KOPT-K1 (cell line): ENCODE measurements around the gene RNPEPL1.

Experiments
- H3K27ac ChIP-seq: fragments of 200-600 bp; sonication (generic); 2 replicates; pipeline ENCODE4 v1.5.1; 2016; ENCODE audit warnings: antibody characterized with exemption, mild to moderate bottlenecking, low read depth, low read length; ENCODE audit not compliant: poor library complexity, severe bottlenecking
- H3K36me3 ChIP-seq: fragments of 200-600 bp; sonication (generic); 2 replicates; pipeline ENCODE4 v1.5.1; 2017; ENCODE audit warnings: antibody characterized with exemption, mild to moderate bottlenecking, low read length, moderate library complexity; ENCODE audit not compliant: insufficient read depth
- H3K9me3 ChIP-seq: fragments of 200-600 bp; sonication (generic); 2 replicates; pipeline ENCODE4 v1.5.1; 2017; ENCODE audit warnings: antibody characterized with exemption, low read length, mild to moderate bottlenecking; ENCODE audit not compliant: insufficient read depth, poor library complexity, severe bottlenecking

RNPEPL1 gene

DNA sequence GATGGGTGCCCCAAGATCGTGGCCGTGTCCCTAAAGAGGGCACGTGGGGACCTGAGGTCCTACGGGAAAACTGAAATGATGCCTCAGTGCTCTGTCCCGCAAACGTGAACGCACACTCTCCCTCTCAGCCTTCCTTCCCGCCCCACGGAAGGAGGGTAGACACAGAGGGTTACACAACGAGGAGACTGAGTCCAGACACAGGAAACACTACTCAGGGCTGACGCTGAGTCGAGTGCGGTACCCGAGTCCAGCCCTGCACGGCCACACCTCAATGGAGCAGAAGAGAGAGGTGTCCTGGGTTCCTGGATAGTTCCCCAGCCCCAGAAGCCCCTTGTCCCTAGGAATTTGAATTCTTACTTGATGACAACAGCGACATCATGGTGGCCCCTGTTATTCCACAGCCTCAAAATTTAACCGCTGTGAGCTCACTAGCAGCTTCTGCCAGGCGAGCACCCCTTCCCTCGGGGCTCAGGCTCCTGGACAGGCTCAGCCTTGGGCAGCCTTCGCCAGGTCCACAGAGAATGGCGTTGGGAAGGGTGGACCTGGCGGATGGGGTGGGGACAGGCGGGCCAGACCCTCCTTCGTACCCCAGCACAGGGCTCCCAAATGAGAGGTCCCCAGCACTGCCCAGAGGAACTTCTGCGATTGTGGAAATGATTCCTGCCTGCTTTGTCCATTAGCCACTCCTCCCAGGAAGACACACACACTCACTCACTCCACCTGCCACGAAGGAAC, 980 bp upstream of the RNPEPL1 start:
- Histone ChIP-seq H3K27ac (peak overlapping the region; percentile 85), H3K36me3 (peaks cover 16% of the 10 kb centered on the region; the same call in 1 of the 2 replicates)

DNA sequence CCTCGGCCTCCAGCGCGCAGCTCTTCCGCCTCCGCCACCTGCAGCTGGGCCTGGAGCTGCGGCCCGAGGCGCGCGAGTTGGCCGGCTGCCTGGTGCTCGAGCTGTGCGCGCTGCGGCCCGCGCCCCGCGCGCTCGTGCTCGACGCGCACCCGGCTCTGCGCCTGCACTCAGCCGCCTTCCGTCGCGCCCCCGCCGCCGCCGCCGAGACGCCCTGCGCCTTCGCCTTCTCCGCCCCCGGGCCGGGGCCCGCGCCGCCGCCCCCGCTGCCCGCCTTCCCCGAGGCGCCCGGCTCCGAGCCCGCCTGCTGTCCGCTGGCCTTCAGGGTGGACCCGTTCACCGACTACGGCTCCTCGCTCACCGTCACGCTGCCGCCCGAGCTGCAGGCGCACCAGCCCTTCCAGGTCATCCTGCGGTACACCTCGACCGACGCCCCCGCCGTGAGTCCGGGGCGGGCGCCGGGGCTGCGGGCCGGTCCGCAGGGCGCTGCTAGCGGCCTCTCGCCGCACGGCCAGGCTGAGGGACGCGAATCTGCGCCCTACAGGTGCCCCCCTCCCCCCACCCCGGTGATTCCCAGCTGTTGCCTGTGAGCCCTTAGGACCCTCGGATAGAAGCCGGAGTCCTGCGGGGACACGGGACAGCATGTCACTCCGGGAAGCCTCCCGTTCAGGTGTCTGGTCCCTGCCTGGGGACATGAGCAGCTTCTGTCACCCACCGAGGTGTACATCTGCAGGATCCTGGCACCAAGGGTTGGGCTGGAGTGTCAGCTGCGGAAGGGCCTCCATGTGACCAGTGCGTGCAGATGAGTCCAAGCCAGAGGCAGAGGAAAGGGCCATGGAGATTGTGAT, 616 bp downstream of the RNPEPL1 start:
- H3K9me3 ChIP-seq: no peaks in the 10 kb centered on the region
- peaks cover 8% of the 10 kb centered on the region; the same call in 1 of the 2 replicates for H3K36me3 ChIP-seq
- H3K27ac ChIP-seq: peak overlapping the region; percentile 59

More for the DNA sequence above, 980 bp upstream of the RNPEPL1 start:
- H3K9me3 ChIP-seq: no peaks in the 10 kb centered on the region

DNA sequence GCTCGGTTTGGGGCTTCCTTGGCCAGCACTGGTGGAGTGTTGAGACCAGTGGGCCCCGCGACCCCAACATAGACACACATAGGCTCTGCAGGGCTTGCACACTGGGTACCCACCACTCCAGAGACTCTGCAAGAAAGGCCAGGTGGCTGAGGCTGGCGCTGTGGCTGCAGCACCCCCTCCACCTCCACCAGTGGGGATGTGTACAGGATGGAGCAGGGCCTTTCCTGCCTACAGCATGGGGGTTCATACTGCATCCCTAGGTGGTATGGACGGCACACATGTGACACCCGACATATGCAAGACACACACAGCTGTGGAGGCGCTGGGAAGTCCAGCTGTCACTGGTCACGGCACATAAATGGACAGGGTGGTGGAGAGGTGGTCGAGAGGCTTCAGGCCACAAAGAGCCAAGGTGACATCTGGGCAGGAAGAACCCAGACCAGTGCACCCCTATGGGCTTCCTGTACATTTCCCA, 1.3 kb downstream of the RNPEPL1 start:
- Histone ChIP-seq H3K9me3 (no peaks in the 10 kb centered on the region), H3K27ac (peak overlapping the region; percentile 59)

DNA sequence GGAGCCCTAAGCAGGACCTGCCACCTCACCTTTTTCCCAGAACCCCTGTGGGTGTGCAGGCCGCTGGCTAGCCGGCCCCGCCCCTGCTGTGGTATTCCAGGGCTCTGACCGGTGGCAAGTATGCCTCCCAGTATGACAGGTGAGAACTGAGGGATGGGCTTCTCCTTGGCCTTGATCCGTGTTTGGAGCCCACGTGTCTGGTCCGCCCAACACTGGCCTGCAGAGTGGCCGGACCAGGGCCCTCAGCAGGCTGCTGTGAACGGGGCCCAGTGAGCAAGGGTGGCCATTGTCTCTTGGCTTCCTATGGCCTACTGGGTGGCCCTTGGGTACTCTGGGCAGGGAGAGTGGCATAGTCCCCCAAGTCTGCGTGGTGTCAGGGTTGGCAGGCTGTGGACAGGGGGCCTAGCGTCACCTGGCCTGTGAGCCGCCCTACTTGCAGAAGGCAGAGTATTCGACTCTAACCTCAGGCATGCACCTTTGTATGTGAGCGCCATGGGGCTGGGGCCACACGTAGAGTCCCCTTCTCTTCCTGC, 1.8 kb downstream of the RNPEPL1 start:
- Histone ChIP-seq H3K36me3 (peaks cover 20% of the 10 kb centered on the region; the same call in 1 of the 2 replicates), H3K9me3 (no peaks in the 10 kb centered on the region), H3K27ac (no peak overlapping the region)

More for the DNA sequence above, 1.3 kb downstream of the RNPEPL1 start:
- H3K36me3 ChIP-seq: peaks cover 15% of the 10 kb centered on the region; the same call in 1 of the 2 replicates

DNA sequence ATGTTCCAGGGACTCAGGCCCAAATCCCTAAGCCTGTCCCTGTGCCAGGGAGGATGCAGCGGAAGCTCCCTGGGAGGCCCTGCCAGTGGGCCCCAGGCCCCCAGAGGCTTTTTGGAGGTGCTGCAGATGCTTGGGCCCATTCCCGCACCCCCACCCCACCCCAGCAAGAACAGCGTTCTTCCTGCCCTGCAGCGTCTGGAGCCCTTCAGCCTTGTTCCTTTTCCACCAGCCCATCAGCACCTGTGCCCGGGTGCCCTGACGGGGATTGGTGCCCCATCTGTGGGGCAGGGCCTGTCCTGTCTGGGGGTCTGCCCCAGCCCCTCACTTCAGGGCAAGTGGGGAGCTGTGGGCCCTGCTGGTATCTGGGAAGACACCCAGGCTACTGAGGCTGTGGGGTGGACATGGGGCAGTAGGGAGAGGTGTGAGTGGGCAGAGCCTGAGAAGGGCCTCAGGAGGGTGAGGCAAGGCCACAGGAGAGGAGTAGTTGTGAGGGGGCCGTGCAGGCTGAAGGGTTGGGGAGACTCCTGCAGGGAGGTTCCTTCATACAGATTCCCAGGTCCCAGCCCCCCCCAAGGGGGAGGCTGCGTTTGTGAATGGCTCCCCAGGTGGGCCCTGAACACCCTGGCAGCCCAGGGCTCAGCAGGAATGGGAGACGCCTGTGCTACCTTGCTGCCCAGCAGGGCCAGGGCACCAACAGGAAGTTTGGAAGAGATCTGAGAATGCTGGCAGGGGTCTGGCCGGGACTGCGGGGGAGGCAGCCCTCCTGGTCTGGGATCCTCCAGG, 2.4 kb downstream of the RNPEPL1 start:
- Histone ChIP-seq H3K27ac (no peak overlapping the region), H3K36me3 (peaks cover 27% of the 10 kb centered on the region; the same call in 1 of the 2 replicates), H3K9me3 (no peaks in the 10 kb centered on the region)

DNA sequence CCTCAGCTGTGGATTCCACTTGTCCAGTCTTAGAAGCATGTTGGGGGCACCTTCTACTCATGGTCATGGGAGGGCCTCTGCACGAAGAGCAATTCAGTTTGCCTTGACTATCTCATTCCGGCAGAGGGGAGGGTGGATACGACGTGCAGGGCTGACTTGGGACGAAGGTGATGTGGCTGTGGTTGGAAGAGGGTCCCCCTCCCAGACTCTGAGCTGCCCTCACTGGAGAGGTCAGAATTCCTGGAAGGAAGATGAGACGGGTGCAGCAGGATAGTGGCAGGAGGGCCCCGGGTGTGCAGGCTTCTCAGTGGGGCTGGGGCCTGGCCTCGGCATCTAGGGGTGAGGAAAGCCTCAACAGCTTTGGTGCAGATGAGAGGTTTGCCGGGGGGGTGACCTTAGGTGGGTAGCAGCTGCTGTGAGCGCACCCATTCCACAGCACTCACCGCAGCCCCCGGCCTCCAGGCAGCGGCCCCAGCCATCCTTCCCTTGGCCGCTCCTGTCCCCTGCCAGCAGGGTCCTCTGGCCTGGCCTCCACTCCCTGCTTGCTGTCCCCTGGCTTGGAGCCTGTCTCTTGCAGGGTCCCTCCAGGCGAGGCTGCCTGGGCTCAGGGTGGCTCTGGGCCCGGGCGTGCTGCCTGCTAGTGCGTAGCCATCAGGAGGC, 3.2 kb downstream of the RNPEPL1 start:
- peaks cover 34% of the 10 kb centered on the region; the same call in 1 of the 2 replicates for H3K36me3 ChIP-seq
- no peak overlapping the region for H3K27ac ChIP-seq
- no peaks in the 10 kb centered on the region for H3K9me3 ChIP-seq

DNA sequence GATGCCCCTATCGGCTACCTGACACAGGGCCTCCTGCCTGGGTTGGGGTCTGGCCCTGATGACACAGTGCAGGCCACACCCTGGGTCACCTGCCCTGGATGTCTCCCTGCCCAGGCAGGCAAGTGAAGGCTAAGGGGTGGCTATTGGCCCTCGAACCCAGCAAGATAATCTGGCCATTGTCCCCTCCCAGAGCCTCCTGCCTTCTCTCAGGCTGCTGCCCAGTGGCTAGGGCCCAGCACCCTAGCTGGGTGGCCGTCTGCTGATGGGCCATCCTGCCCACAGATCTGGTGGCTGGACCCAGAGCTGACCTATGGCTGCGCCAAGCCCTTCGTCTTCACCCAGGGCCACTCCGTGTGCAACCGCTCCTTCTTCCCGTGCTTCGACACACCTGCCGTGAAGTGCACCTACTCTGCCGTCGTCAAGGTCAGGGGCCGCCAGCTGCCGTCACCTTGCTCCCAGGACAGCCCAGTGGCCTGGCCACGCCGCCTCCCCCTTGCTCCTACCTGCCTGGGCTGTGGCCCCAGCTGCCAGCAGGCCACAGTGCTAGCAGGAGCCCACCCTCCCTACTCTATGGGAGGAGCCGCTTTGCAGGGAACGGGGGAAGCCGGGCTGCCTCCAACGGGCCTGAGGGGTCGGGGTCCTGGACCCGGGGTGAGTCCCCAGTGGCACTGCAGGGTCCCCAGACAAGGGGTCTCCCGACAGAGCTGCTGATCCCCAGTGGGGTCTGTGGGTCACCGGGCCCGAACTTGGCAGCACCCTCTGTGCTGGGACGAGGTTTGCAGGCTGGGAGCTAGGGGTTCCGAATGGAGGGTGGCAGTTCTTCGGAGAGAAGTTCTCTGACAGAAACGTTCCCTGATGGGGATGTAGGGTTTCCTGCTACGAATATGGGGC, 4.1 kb downstream of the RNPEPL1 start:
- Histone ChIP-seq H3K27ac (no peak overlapping the region), H3K9me3 (no peaks in the 10 kb centered on the region), H3K36me3 (peaks cover 43% of the 10 kb centered on the region; the same call in 1 of the 2 replicates)

DNA sequence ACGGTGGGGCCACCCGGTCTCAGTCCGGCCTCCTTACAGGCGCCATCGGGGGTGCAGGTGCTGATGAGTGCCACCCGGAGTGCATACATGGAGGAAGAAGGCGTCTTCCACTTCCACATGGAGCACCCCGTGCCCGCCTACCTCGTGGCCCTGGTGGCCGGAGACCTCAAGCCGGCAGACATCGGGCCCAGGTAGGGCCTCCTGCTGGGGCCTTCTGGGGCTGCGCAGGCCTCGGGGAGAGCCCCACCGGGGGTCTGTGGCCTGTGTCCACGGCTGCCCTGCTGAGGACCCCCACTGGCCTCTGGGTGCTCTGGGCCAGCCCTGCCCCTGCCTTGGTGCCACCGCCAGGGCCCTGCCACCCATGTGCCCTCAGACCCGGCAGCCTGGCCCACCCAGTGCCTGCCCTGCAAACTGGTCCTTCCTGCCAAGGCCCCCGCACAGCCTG, 4.8 kb downstream of the RNPEPL1 start:
- H3K36me3 ChIP-seq: peaks cover 50% of the 10 kb centered on the region; the same call in 1 of the 2 replicates
- no peaks in the 10 kb centered on the region for H3K9me3 ChIP-seq
- no peak overlapping the region for H3K27ac ChIP-seq

DNA sequence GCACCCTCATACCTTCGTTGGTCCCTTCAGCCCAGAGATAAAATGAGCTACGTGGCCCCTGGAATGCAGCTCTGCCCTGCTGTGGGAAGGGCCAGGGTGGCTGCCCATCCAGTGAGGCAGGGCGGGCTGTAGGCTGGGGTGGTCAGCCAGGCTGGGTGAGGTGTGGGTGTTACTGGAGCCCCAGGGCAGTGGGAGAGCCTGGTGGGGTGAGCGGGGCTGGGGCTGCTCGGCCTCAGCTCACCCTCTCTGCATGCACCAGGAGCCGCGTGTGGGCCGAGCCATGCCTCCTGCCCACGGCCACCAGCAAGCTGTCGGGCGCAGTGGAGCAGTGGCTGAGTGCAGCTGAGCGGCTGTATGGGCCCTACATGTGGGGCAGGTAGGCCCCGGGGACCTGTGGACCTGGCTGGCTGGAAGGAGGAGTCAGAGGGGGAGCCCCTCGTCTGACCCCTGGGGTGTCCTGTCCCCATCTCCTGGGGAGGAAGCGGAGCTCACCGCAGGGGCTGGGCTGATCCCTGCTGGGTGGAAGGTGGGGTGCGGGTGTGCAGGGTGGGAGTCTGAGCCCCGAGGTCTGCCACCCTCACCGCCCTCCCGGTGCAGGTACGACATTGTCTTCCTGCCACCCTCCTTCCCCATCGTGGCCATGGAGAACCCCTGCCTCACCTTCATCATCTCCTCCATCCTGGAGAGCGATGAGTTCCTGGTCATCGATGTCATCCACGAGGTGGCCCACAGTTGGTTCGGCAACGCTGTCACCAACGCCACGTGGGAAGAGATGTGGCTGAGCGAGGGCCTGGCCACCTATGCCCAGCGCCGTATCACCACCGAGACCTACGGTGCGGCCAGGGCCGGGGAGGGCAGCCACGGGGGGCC, 5.5 kb downstream of the RNPEPL1 start:
- Histone ChIP-seq H3K36me3 (peaks cover 57% of the 10 kb centered on the region; the same call in 1 of the 2 replicates), H3K9me3 (no peaks in the 10 kb centered on the region), H3K27ac (no peak overlapping the region)

DNA sequence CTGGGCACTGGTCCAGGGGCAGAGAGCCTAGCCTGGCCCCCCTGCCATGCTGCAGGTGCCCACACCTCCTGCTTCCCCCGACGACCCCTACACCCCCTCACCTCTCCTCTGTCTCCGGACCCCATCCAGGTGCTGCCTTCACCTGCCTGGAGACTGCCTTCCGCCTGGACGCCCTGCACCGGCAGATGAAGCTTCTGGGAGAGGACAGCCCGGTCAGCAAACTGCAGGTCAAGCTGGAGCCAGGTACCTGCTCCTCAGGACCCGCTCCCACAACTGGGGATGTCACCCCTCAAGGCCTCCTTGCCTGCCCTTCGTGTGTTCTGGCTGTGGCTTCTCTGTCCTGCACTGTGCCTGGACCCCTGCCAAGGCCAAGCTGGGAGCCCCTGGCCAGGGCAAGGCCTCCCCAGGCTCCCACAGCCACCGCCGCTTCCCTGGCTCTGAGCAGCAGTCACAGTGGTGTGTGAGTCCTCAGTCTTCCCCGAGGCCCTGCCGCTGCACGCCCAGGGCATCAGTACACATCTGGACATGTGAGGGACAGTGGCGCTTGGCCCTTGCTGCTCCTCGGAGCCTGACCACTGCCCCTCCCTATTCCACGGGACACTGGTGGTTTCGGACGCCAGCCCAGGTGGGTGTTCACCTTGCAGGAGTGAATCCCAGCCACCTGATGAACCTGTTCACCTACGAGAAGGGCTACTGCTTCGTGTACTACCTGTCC, 6.3 kb downstream of the RNPEPL1 start:
- Histone ChIP-seq H3K9me3 (no peaks in the 10 kb centered on the region), H3K27ac (no peak overlapping the region), H3K36me3 (peaks cover 59% of the 10 kb centered on the region; the same call in 1 of the 2 replicates)

DNA sequence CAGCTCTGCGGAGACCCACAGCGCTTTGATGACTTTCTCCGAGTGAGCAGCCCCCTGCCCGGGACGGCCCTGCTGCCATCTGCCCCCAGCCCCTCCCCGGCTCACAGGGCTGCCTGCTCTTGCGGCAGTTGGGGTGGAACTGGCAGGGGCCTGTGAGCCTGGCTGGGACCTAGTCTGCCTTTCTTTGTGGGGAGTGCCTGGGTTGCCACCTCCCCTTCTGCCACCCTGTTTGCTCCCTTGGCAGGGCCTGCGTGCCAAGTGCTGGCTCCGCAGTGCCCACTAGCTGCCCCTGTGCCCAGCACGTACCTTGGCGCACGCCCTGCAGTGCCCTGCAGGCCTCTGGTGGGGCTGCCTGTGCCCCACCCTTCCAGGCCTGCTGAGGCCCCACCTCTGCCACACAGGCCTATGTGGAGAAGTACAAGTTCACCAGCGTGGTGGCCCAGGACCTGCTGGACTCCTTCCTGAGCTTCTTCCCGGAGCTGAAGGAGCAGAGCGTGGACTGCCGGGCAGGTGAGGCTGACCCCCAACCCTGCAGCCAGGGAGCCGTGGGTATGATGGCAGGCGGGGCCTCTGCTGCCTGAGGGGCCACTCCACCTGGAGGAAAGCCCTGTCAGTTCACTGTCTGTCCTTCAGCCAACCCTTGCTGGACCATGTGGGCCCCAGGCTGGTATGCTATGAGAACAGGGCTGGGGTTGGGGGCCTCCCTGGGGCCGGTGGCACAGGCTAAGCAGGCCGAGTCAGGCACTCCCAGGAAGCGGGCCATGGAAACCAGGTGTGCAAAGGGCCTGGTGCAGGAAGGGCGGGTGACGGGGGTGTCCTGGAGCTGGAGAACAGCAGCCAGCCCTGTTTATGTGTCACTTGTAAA, 7.0 kb downstream of the RNPEPL1 start:
- H3K27ac ChIP-seq: no peak overlapping the region
- no peaks in the 10 kb centered on the region for H3K9me3 ChIP-seq

More for the DNA sequence above, 7.0 kb downstream of the RNPEPL1 start:
- H3K36me3 ChIP-seq: peaks cover 59% of the 10 kb centered on the region; the same call in 1 of the 2 replicates
